CD14-positive monocyte (primary cell): ENCODE data around the gene CCDC85C. TPM values are rescaled to one million over a fixed set of nuclear protein-coding genes. Genes with fewer than 3 reads are reported as not detected.

Experiments used
- DNase-seq, 3 donors: peaks; one replicate each; pipeline ENCODE4 v3.0.0-alpha.2; 2011 to 2022
- H2AFZ ChIP-seq: 2 replicates; pipeline ENCODE4 v1.6.0; 2012; ENCODE audit warnings: mild to moderate bottlenecking, low read depth, low read length, inconsistent platforms; ENCODE audit not compliant: insufficient read depth, poor library complexity, severe bottlenecking
- H3K27ac ChIP-seq, 2 donors: 1 replicate in 1 of 2; 2 replicates in 1 of 2; pipeline ENCODE4 v1.5.1; 2012 to 2013; ENCODE audit warnings: low read length in 2 of 2, control low read depth in 1 of 2, inconsistent platforms in 1 of 2, low read depth in 1 of 2, mild to moderate bottlenecking in 1 of 2
- H3K27me3 ChIP-seq, 2 donors: one replicate each; pipeline versions ENCODE4 v1.6.0 to v1.6.1; 2011 to 2013; ENCODE audit warnings: low read length in 2 of 2; ENCODE audit not compliant: control insufficient read depth in 2 of 2, insufficient read depth in 2 of 2
- H3K36me3 ChIP-seq, 2 donors: replicated peaks in 1 of 2; 1 replicate in 1 of 2; 2 replicates in 1 of 2; pipeline versions ENCODE4 v1.5.1 to v1.6.1; 2012 to 2013; ENCODE audit warnings: low read length in 2 of 2, control low read depth in 1 of 2, inconsistent platforms in 1 of 2, mild to moderate bottlenecking in 1 of 2; ENCODE audit not compliant: insufficient read depth in 2 of 2, control insufficient read depth in 1 of 2
- H3K4me1 ChIP-seq, 2 donors: 1 replicate in 1 of 2; 2 replicates in 1 of 2; pipeline versions ENCODE4 v1.5.1 to v1.6.1; 2012 to 2013; ENCODE audit warnings: low read length in 2 of 2, control low read depth in 1 of 2, inconsistent platforms in 1 of 2, mild to moderate bottlenecking in 1 of 2, moderate library complexity in 1 of 2; ENCODE audit not compliant: insufficient read depth in 2 of 2, control insufficient read depth in 1 of 2
- H3K4me2 ChIP-seq: replicated peaks from 2 replicates; pipeline ENCODE3; 2012; ENCODE audit warnings: low read length, moderate library complexity, mild to moderate bottlenecking; ENCODE audit not compliant: poor library complexity, severe bottlenecking; ENCODE audit errors: extremely low read depth
- H3K4me3 ChIP-seq, 3 experiments: fragments of 200-600 bp in 1 of 3; sonication (generic) in 1 of 3; replicated peaks in 1 of 3; 1 replicate in 2 of 3; 2 replicates in 1 of 3; pipeline ENCODE4 v1.5.1; 2011 to 2013; ENCODE audit warnings: low read length in 3 of 3, mild to moderate bottlenecking in 3 of 3, control low read depth in 2 of 3, low read depth in 2 of 3, inconsistent platforms in 1 of 3, moderate library complexity in 1 of 3
- H3K79me2 ChIP-seq: 2 replicates; pipeline ENCODE4 v1.6.0; 2012; ENCODE audit warnings: mild to moderate bottlenecking, control low read depth, inconsistent platforms, low read length, moderate library complexity; ENCODE audit not compliant: insufficient read depth
- H3K9ac ChIP-seq: 2 replicates; pipeline ENCODE4 v1.6.0; 2017; ENCODE audit warnings: low read length, mild to moderate bottlenecking; ENCODE audit not compliant: insufficient read depth, poor library complexity, severe bottlenecking
- H3K9me3 ChIP-seq, 2 donors: replicated peaks in 1 of 2; 1 replicate in 1 of 2; 2 replicates in 1 of 2; pipeline versions ENCODE4 v1.5.1 to v1.6.1; 2012 to 2013; ENCODE audit warnings: low read length in 2 of 2, control low read depth in 1 of 2; ENCODE audit not compliant: control insufficient read depth in 1 of 2, insufficient read depth in 1 of 2
- H4K20me1 ChIP-seq: 2 replicates; pipeline ENCODE4 v1.6.0; 2012; ENCODE audit warnings: mild to moderate bottlenecking, low read length, control low read depth, moderate library complexity; ENCODE audit not compliant: insufficient read depth
- H3K27ac Mint-ChIP-seq, 7 donors: one replicate each; pipeline ENCODE4 v1.8.0; 2020; ENCODE audit warnings: mild to moderate bottlenecking in 7 of 7, mixed read lengths in 7 of 7, moderate library complexity in 6 of 7, inconsistent platforms in 2 of 7
- H3K27me3 Mint-ChIP-seq, 3 donors: one replicate each; pipeline ENCODE4 v1.8.0; 2021 to 2022; ENCODE audit warnings: low read depth in 3 of 3, mild to moderate bottlenecking in 3 of 3, mixed read lengths in 3 of 3, moderate library complexity in 3 of 3, inconsistent platforms in 1 of 3
- H3K36me3 Mint-ChIP-seq, 2 donors: one replicate each; pipeline ENCODE4 v1.8.0; 2020; ENCODE audit warnings: mixed read lengths in 2 of 2, inconsistent platforms in 1 of 2, mild to moderate bottlenecking in 1 of 2
- H3K4me1 Mint-ChIP-seq: one replicate; pipeline ENCODE4 v1.8.0; 2020; ENCODE audit warnings: mild to moderate bottlenecking, mixed read lengths
- H3K4me3 Mint-ChIP-seq, 2 donors: one replicate each; pipeline ENCODE4 v1.8.0; 2020; ENCODE audit warnings: mild to moderate bottlenecking in 2 of 2, mixed read lengths in 2 of 2, moderate library complexity in 1 of 2
- H3K9me3 Mint-ChIP-seq, 7 donors: one replicate each; pipeline ENCODE4 v1.8.0; 2020 to 2022; ENCODE audit warnings: mixed read lengths in 7 of 7, mild to moderate bottlenecking in 6 of 7, moderate library complexity in 6 of 7, inconsistent platforms in 2 of 7
- CTCF ChIP-seq: fragments of 200-600 bp; IDR thresholded peaks from one replicate; pipeline ENCODE4 v1.8.0; 2022; ENCODE audit warnings: antibody characterized with exemption, mild to moderate bottlenecking
- WGBS: methylation state at CpG from one replicate; pipeline ENCODE4 v1.1.5; 2013; ENCODE audit warnings: missing lambda C conversion rate; ENCODE audit not compliant: insufficient coverage; 5-methylcytosine and 5-hydroxymethylcytosine counted together
- intact Hi-C, 2 donors: fragments of 100-400 bp; cut with micrococcal nuclease; formaldehyde crosslinking; loops; one replicate each; pipeline versions ENCODE4 v1.15.0 to v1.15.1; 2023
- polyA plus RNA-seq, 3 donors: library from polyadenylated mRNA; depleted of rRNA in 1 of 3; unstranded in 2 of 3; stranded (reverse) in 1 of 3; fragments of 300-500 nt in 2 of 3; fragments of >200 nt in 1 of 3; fragmentation: Illumina TruSeq in 2 of 3; gene quantifications; 1 replicate in 2 of 3; 2 replicates in 1 of 3; pipeline ENCODE4 v1.2.3, GENCODE V29; 2012 to 2021

Gene CCDC85C
- polyA plus RNA-seq, 3 donors, result under 0.01 to 0.03 TPM; not detected in 1

DNA sequence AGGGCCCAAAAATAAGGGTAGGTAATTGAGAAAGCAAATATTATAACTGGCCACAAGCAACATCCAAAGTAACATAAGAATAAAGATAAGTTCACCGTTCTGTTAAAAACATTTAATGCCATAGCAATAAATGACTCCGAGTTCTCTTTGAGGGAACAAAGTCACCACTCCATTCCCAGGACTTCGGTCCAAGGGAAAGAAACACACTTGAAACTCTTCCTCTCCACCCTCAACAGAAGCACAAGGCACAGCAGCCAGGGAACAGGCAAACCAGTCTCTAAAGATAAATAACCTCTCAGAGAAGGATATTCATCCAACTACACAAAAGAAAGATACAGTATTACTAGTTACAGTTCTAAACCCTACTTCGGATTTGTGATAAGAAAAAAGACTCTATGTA is 125.9 kb downstream of the CCDC85C start:
- 80% methylated on average over 1 of the region's 4 CpGs for WGBS

DNA sequence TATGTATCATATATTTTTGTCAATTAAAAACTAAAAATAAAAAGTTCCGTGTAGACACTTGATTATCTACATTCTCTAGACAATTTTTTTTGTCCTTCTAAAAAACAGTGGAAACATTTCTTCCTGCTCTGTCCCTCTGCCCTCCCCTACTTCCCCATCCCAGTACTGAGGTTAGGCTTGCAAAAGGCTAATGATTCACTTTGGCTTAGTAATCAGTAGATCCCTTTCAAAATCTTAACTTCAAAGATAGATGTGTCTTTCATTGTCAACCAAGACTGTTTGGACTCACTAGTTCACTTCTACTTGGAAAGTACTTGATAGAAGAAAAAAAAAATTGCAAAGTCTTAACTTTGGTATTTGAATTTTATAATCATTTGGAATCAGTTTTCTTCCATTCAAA is 127.1 kb downstream of the CCDC85C start:
- H3K36me3 Mint-ChIP-seq, result peaks cover 0 to 3% of the 10 kb centered on the region in 2 donors
- H4K20me1 ChIP-seq, result peaks cover 79% of the 10 kb centered on the region
- H3K27me3 ChIP-seq, result no peaks in the 10 kb centered on the region
- H3K9me3 ChIP-seq, result no peaks in the 10 kb centered on the region
- H3K27ac Mint-ChIP-seq, result peak overlapping the region in 6 of 7 donors; percentile 24 to 86 (median 54)
- no peak overlapping the region for H3K4me3 Mint-ChIP-seq
- no peaks in the 10 kb centered on the region for H3K36me3 ChIP-seq
- H3K27me3 Mint-ChIP-seq, result peaks cover 0 to 2% (median 0%) of the 10 kb centered on the region in 3 donors
- intact Hi-C loops, result no loop called here
- H3K27ac ChIP-seq, result peak overlapping the region in 1 of 2 donors; percentile 44
- H3K4me1 Mint-ChIP-seq, result peaks cover 42% of the 10 kb centered on the region
- peaks cover 24 to 38% of the 10 kb centered on the region in 2 donors for H3K4me1 ChIP-seq
- H2AFZ ChIP-seq, result no peak overlapping the region
- no peak overlapping the region for H3K4me2 ChIP-seq
- peaks cover 92% of the 10 kb centered on the region for H3K79me2 ChIP-seq
- no peak overlapping the region for H3K9ac ChIP-seq
- WGBS, result no CpG with 5 or more reads among the region's 1 CpG
- H3K4me3 ChIP-seq, result no peak overlapping the region
- TF ChIP-seq CTCF, result no peak
- H3K9me3 Mint-ChIP-seq, result no peaks in the 10 kb centered on the region
- DNase-seq, result peak; percentile 59 to 77 (median 74)

More for the DNA sequence above, 125.9 kb downstream of the CCDC85C start:
- Histone ChIP-seq H3K4me3 (no peak overlapping the region), H3K9me3 (no peaks in the 10 kb centered on the region), H4K20me1 (peaks cover 79% of the 10 kb centered on the region), H3K4me1 (peaks cover 33 to 51% of the 10 kb centered on the region in 2 donors), H3K36me3 (no peaks in the 10 kb centered on the region), H3K27me3 (no peaks in the 10 kb centered on the region), H3K4me2 (no peak overlapping the region), H2AFZ (no peak overlapping the region), H3K27ac (peak overlapping the region in 1 of 2 donors; percentile 9), H3K9ac (no peak overlapping the region), H3K79me2 (peaks cover 92% of the 10 kb centered on the region)
- Mint-ChIP-seq H3K9me3 (no peaks in the 10 kb centered on the region), H3K27ac (peak overlapping the region in 4 of 7 donors; percentile 1 to 50 (median 30)), H3K4me3 (no peak overlapping the region), H3K27me3 (peaks cover 0 to 2% (median 0%) of the 10 kb centered on the region in 3 donors), H3K36me3 (peaks cover 0 to 3% of the 10 kb centered on the region in 2 donors), H3K4me1 (peaks cover 48% of the 10 kb centered on the region)
- no peak for DNase-seq
- no peak for TF ChIP-seq CTCF
- intact Hi-C loops, result no loop called here
